ENCODE measurements around the gene NEDD1.

Gene NEDD1

GRCh38 chr12:96902076-96902475 lies 5.0 kb upstream of the NEDD1 start:
- peak; percentile 15 to 24 for DNase-seq

- no peak for DNase-seq
Measured at GRCh38 chr12:96906498-96906848, 584 bp upstream of the NEDD1 start.

- DNase-seq = peak; percentile 7 to 21
Measured at GRCh38 chr12:96907671-96908422, 790 bp downstream of the NEDD1 start.

- DNase-seq = peak; percentile 22 to 32
Measured at GRCh38 chr12:96908423-96908675, 1.3 kb downstream of the NEDD1 start.

- no peak for DNase-seq
Measured at GRCh38 chr12:96912261-96912660, 5.2 kb downstream of the NEDD1 start.

GRCh38 chr12:96912943-96913342 lies 5.9 kb downstream of the NEDD1 start:
- DNase-seq = no peak

- DNase-seq = no peak
Measured at GRCh38 chr12:96919510-96920210, 12.6 kb downstream of the NEDD1 start.

GRCh38 chr12:96948782-96949181 lies 41.7 kb downstream of the NEDD1 start:
- DNase-seq = no peak

- DNase-seq = no peak
Measured at GRCh38 chr12:96979532-96979931, 72.5 kb downstream of the NEDD1 start.

GRCh38 chr12:96980991-96981414 lies 73.9 kb downstream of the NEDD1 start:
- DNase-seq = no peak

GRCh38 chr12:96981911-96982310 lies 74.9 kb downstream of the NEDD1 start:
- no peak for DNase-seq

- DNase-seq = no peak
Measured at GRCh38 chr12:96982671-96983070, 75.6 kb downstream of the NEDD1 start.

GRCh38 chr12:96985515-96986362 lies 78.7 kb downstream of the NEDD1 start:
- no peak for DNase-seq

- peak in 1 of 2 experiments; percentile 6 for DNase-seq
Measured at GRCh38 chr12:96986883-96987523, 79.9 kb downstream of the NEDD1 start.

GRCh38 chr12:96988919-96989318 lies 81.9 kb downstream of the NEDD1 start:
- no peak for DNase-seq

GRCh38 chr12:96989916-96990315 lies 82.9 kb downstream of the NEDD1 start:
- no peak for DNase-seq

- DNase-seq = no peak
Measured at GRCh38 chr12:96994900-96995299, 87.8 kb downstream of the NEDD1 start.

GRCh38 chr12:96995861-96996260 lies 88.8 kb downstream of the NEDD1 start:
- DNase-seq = no peak

GRCh38 chr12:96997797-96998484 lies 90.9 kb downstream of the NEDD1 start:
- DNase-seq = no peak

GRCh38 chr12:97003276-97003675 lies 96.2 kb downstream of the NEDD1 start:
- no peak for DNase-seq
